NOMO-1 treated with DMSO at 0.1 percent for 48 hours (cell line): ENCODE measurements around the gene CASZ1.

Experiments used
- DNase-seq: peaks from one replicate; lab custom pipeline; 2025; ENCODE audit not compliant: unreplicated experiment; lab: John Stamatoyannopoulos, UW

The CASZ1 gene

GRCh38 chr1:10675813-10676212 lies 120.6 kb downstream of the CASZ1 start:
- DNase-seq, result no peak

DNA sequence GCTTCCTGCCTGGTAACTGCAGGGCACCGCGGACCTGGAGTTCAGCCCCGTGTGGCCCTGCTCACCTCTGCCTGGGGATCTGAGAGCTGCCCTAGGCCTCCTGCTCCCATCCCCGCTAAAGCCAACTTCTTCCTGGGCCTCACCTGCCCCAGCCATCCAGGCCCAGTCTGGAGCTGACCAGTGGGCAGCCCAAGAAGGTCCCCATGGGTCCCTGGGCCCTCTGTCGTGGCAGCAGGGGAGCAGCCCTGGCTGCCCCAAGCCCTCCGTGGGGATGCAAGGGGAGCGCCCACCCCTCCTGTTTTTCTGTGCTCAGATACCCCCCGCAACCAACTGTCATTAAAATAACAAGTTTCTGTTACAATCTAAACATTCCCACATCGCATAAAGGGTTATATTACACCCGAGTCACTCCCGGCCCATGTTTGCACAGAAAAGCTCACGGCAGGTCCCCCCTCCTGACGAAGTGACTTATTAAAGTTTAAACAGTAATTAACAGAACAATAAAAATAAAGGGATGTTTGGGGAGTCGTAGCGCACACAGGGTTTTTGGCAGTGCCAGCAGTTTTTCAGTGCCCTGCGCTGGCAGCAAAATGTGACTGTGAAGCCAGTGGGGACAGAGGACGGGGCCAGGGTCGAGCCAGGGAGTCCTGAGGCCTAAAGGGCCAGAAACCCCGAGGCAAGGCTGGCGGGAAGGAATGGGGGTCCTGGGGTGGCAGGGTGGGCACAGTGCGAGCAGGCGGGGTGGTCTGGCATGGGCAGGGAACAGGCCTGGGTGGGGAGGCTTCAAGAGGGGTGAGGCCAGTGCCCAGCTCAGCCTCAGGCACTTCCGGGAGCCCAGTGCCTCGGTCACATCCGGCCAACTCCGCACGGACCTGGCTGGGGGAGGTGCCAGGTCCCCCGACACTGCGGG lies 121.5 kb downstream of the CASZ1 start:
- DNase-seq, result no peak

DNA sequence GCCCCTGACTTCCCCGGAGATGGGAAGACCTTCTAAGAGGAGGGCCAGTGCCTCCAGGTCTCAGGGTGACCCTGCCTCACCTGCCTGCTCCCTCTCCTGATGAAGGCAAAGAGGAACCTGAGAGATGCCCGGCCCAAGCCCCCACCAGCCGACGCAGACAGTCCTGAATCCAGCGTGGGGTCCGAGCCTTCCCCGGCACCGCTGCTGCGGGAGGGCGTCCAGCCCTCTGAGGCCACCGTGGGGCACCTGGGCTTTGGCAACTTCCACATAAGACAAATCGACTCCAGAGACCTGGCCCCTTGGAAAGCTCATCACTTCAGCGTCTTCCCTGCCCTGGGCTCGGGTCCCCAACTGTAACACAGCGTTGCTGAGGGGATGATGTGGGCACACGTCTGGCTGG lies 122.2 kb downstream of the CASZ1 start:
- DNase-seq, result no peak

GRCh38 chr1:10673109-10673711 lies 123.2 kb downstream of the CASZ1 start:
- no peak for DNase-seq

- no peak for DNase-seq
These were observed 123.9 kb downstream of the CASZ1 start for GRCh38 chr1:10672343-10673050.

DNA sequence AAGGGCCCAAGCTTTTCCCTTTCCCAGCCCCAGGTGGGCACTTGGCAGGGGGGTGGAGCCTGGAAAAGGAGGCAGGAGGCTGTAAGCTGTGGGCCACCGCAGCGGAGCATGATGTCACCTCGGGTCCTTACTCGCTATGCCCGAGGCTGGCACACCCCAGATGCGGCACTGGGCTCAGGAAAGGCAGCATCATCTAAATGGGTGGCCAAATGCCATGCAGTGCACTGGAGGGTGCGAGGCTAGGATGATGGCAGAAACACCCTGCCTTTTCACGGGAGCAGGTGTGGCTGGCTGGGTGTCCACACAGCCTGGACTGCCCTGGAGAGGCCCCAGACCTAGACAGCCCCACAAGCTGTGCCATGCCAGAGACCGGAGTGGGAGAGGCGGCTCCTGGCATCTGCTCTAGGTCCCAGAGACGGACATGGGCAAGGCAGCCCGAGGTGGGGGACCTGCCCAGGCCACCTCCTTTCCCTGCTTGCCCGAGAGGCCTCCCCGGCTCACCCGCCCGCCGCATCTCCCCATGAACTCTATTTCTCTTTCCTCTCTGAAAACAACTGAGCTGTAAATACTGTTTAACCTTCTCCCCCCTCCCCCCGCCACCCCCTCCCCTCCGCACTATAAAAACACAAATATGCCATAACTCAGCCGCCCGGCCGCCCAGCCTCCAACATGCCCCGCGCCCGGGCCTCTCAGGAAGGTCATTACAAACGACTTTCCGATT lies 124.7 kb downstream of the CASZ1 start:
- no peak for DNase-seq

- no peak for DNase-seq
These were observed 125.4 kb downstream of the CASZ1 start for GRCh38 chr1:10671090-10671489.

DNA sequence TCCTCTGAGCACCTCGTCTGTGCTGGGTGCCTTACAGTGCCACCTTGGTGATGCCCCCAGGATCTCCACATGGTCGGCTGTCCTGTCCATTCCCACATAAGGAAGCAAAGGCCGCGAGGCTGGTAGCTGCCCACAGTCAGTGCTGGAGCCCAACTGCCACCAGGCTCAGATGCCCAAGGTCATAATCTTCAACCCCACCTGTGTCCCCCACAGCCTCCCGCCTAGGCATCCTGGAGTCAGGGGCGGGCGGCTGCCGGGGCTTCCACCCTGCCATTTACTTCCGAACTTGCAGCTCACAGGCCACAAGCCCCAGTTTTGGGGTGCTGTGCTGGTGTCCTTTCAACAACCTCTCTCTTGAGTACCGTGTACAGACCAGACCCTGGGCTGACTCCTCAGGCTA lies 126.3 kb downstream of the CASZ1 start:
- DNase-seq, result no peak

DNA sequence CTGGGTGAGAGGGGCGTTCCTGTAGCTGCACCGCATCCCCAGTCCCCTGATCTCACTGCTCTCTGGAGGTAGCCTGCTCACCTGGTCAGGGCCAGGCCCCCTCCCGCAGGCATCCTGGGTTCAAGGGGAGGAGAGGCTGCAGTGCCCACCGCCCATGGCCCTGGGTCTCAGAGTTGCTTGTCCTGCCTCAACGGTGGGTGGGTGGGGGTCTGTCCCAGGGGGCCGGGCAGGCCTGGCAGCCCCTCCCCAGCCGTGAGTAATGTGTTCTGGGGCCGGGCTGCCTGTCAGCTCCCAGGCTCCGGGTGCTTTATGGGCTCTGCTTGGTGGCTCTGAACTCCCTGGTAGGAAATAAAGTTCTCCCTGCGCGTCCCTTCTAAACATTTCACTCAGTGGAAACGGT lies 126.9 kb downstream of the CASZ1 start:
- no peak for DNase-seq

DNA sequence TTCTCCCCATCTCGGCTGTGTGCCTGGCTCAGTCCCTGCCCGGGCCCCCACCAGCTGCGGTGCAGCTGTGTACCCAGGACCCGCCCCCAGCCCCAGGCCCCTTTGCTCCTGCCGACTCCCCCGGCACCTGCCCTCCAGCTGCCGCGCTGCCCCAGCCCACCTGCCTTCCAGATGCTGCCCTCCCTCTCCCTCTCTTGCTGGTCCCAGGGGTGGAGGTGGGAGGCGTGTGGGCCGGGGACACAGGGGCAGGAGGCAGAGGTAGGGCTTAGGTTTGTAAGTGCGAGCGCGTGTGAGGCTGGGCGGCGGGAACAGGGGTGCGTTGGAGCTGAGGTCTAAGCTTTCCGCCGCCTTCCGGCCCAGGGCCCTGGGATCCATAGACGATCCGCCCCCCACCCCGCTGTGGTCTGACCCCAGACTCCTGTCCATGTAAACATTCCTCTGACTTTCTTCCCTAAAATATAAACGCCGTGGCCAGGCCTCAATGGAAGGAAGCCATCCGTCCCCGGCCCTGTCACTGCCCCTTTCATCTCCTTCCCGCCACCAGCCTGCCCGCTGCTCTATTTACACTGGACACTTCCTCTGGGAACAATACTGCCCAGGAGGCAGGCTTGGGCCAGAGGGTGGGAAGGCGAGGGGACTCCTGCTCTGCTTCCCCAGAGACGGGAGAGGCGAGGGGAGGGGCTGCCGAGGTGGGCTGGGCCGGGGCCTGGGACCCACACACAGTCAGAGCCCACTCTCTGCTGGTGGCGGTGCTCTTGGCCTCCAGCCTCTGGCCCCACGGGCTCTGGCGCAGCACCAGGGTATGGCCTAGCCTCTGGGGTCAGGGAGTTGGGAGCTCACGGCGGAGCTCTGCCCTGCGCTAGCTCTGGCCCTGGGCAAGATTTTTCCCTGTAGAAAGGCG lies 128.3 kb downstream of the CASZ1 start:
- DNase-seq, result no peak

GRCh38 chr1:10665930-10666850 lies 130.3 kb downstream of the CASZ1 start:
- DNase-seq, result no peak

DNA sequence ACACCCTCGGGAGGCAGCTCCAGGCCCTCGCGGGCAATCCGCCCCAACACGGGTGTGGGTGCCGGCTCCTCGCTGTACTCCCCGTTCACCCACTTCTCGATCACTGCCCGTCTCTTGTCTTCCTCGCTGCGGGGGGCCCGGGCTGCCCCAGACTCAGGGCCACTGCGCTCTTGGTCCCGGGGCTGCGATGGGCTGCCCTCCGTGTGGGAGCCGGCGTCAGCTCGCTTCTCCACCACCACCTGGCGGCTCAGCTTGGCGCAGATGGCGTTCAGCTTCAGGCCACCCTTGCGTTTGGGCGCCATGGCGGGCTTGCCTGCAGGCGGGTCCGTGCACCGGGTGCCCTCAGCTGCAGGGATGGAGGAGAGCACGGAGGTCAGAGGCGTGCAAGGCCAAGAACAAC lies 131.2 kb downstream of the CASZ1 start:
- DNase-seq, result no peak

GRCh38 chr1:10664251-10664650 lies 132.2 kb downstream of the CASZ1 start:
- no peak for DNase-seq

- no peak for DNase-seq
These were observed 132.8 kb downstream of the CASZ1 start for GRCh38 chr1:10663678-10664035.

GRCh38 chr1:10662824-10663677 lies 133.4 kb downstream of the CASZ1 start:
- no peak for DNase-seq

DNA sequence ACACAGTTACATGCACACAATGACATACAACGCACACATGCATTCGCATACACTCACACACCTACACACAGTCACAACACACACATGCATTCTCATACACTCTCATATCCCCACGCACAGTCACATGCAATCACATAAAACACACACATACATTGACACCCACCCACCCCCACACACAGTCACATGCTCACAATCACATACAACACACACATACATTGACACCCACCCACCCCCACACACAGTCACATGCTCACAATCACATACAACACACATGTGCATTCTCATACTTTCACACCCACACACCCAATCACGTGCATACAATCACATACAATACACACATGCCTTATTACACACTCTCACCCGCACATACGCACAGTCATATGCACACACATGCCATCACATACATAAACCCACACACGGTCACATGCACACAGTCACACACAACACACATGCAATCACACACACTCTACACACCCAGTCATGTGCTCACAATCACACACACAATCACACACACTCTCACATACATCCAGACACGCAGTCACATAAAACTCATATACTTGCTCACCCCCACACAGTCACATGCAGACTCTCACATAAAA lies 134.3 kb downstream of the CASZ1 start:
- no peak for DNase-seq

DNA sequence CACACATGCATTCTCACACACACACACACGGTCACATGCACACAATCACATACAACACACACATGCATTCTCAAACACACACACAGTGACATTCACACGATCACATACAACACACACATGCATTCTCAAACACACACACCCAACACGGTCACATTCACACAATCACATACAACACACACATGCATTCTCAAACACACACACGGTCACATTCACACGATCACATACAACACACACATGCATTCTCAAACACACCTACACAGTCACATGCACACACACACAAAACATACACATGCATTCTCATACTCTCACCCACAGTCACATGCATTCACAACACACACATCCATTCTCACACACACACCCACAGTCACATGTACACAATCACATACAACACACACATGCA lies 135.0 kb downstream of the CASZ1 start:
- no peak for DNase-seq
